A549 (cell line): Measurements from ENCODE around the gene ZFAND6.

Experiments
- CHD2 ChIP-seq: fragments of 150-350 bp; IDR thresholded peaks from 2 replicates; pipeline ENCODE4 v1.6.1; 2014; ENCODE audit warnings: low read length; ENCODE audit not compliant: partially characterized antibody
- CTCF ChIP-seq: fragments of >200 bp; sonication (Bioruptor Twin); formaldehyde crosslinking; IDR thresholded peaks from 3 replicates; pipeline ENCODE4 v1.5.1; 2016
- EP300 ChIP-seq, 2 experiments: fragments of >200 bp; sonication (Bioruptor Twin); formaldehyde crosslinking; IDR thresholded peaks; 2 replicates in 1 of 2; 3 replicates in 1 of 2; pipeline ENCODE4 v1.6.1; 2016 to 2017
- HDAC2 ChIP-seq: fragments of 200-600 bp; sonication (generic); IDR thresholded peaks from 2 replicates; pipeline ENCODE4 v1.6.1; 2016
- KDM1A ChIP-seq: fragments of 200-600 bp; sonication (generic); IDR thresholded peaks from 2 replicates; pipeline ENCODE4 v1.6.1; 2016; ENCODE audit warnings: low read depth, mild to moderate bottlenecking
- POLR2A ChIP-seq: IDR thresholded peaks from 2 replicates; pipeline ENCODE4 v1.6.1; 2012; ENCODE audit warnings: mild to moderate bottlenecking, low read length
- RFX5 ChIP-seq: fragments of 450-650 bp; IDR thresholded peaks from 2 replicates; pipeline ENCODE4 v1.7.1; 2014; ENCODE audit warnings: antibody characterized with exemption, mild to moderate bottlenecking, moderate library complexity

DNA sequence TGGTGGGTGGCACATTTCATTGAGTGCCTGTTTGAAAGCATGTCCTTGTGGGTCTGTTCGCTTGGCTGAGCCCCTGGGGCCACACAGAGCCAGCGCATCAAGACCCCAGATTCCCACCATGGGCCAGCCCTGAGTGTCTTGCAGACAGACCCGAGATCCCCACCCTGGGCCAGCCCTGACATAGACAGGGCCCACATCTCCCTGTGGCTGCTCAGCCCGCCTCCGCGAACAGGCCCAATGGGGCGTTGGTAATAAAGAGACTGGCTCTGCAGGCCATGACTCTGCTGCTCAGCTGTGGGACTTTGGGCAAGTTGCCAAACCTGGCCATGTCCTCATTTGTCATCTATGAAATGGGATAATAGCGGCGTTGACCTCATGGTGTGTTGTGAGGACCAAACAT, 116.0 kb downstream of the ZFAND6 start:
- TF ChIP-seq CTCF (no peak), RFX5 (no peak), EP300 (IDR thresholded peaks at IDR 0.05) (no peak), CHD2 (no peak), KDM1A (no peak), POLR2A (no peak), HDAC2 (no peak)
